Trophoblast cell (in vitro differentiated cells and primary cell): Measurements from ENCODE around the gene HNRNPUL1.

ENCODE experiments used
- DNase-seq, 2 donors: peaks; one replicate each; pipeline ENCODE4 v3.0.0-alpha.2; 2016
- H2AFZ ChIP-seq: 2 replicates; pipeline ENCODE4 v1.6.1; 2013; ENCODE audit warnings: low read length, moderate library complexity, mild to moderate bottlenecking; ENCODE audit not compliant: insufficient read depth, poor library complexity
- H2AK5ac ChIP-seq: 2 replicates; pipeline ENCODE4 v1.6.1; 2013; ENCODE audit warnings: mild to moderate bottlenecking, low read length
- H2BK120ac ChIP-seq: 2 replicates; pipeline ENCODE4 v1.6.1; 2013; ENCODE audit warnings: low read length, mild to moderate bottlenecking, moderate library complexity; ENCODE audit not compliant: insufficient read depth, poor library complexity
- H2BK12ac ChIP-seq: 2 replicates; pipeline ENCODE4 v1.6.1; 2013; ENCODE audit warnings: mild to moderate bottlenecking, low read length, moderate library complexity
- H2BK5ac ChIP-seq: 2 replicates; pipeline ENCODE4 v1.6.1; 2013; ENCODE audit warnings: low read length, low read depth, moderate library complexity, mild to moderate bottlenecking; ENCODE audit not compliant: poor library complexity
- H3K14ac ChIP-seq: 2 replicates; pipeline ENCODE4 v1.6.1; 2013; ENCODE audit warnings: mild to moderate bottlenecking, low read length
- H3K18ac ChIP-seq: 2 replicates; pipeline ENCODE4 v1.6.1; 2013; ENCODE audit warnings: mild to moderate bottlenecking, low read length
- H3K23ac ChIP-seq: 2 replicates; pipeline ENCODE4 v1.6.1; 2013; ENCODE audit warnings: low read length
- H3K27ac ChIP-seq: 2 replicates; pipeline ENCODE4 v1.5.1; 2013; ENCODE audit warnings: low read depth, mild to moderate bottlenecking, inconsistent platforms, low read length, moderate library complexity
- H3K27me3 ChIP-seq: 2 replicates; pipeline ENCODE4 v1.6.1; 2013; ENCODE audit warnings: inconsistent platforms, mild to moderate bottlenecking, low read length, moderate library complexity; ENCODE audit not compliant: insufficient read depth
- H3K36me3 ChIP-seq, 2 experiments: 1 replicate in 1 of 2; 2 replicates in 1 of 2; pipeline ENCODE4 v1.6.1; 2013; ENCODE audit warnings: low read length in 2 of 2, mild to moderate bottlenecking in 2 of 2, moderate library complexity in 1 of 2; ENCODE audit not compliant: insufficient read depth in 2 of 2, control insufficient read depth in 1 of 2
- H3K4ac ChIP-seq: 2 replicates; pipeline ENCODE4 v1.6.1; 2013; ENCODE audit warnings: low read depth, mild to moderate bottlenecking, low read length, moderate library complexity
- H3K4me1 ChIP-seq, 2 experiments: 1 replicate in 1 of 2; 2 replicates in 1 of 2; pipeline ENCODE4 v1.6.1; 2013; ENCODE audit warnings: low read length in 2 of 2, mild to moderate bottlenecking in 2 of 2, moderate library complexity in 1 of 2; ENCODE audit not compliant: insufficient read depth in 2 of 2, control insufficient read depth in 1 of 2
- H3K4me2 ChIP-seq: 2 replicates; pipeline ENCODE4 v1.6.1; 2013; ENCODE audit warnings: inconsistent platforms, mild to moderate bottlenecking, low read length, moderate library complexity
- H3K4me3 ChIP-seq: 2 replicates; pipeline ENCODE4 v1.5.1; 2013; ENCODE audit warnings: mild to moderate bottlenecking, low read depth, low read length, inconsistent platforms
- H3K79me1 ChIP-seq: one replicate; pipeline ENCODE4 v1.6.1; 2013; ENCODE audit warnings: low read length
- H3K79me2 ChIP-seq: 2 replicates; pipeline ENCODE4 v1.6.1; 2013; ENCODE audit warnings: low read length, mild to moderate bottlenecking; ENCODE audit not compliant: control insufficient read depth, insufficient read depth, poor library complexity
- H3K9ac ChIP-seq: 2 replicates; pipeline ENCODE4 v1.6.1; 2013; ENCODE audit warnings: mild to moderate bottlenecking, low read length
- H3K9me3 ChIP-seq: 2 replicates; pipeline ENCODE4 v1.6.1; 2013; ENCODE audit warnings: low read depth, mild to moderate bottlenecking, control low read depth, inconsistent platforms, low read length; ENCODE audit not compliant: insufficient read depth
- H4K12ac ChIP-seq: 2 replicates; pipeline ENCODE4 v1.6.1; 2013; ENCODE audit warnings: low read depth, mild to moderate bottlenecking, low read length, moderate library complexity
- H4K8ac ChIP-seq: 2 replicates; pipeline ENCODE4 v1.6.1; 2013; ENCODE audit warnings: low read depth, mild to moderate bottlenecking, low read length, moderate library complexity
- H4K91ac ChIP-seq: one replicate; pipeline ENCODE4 v1.6.1; 2013; ENCODE audit warnings: low read depth, mild to moderate bottlenecking, low read length, moderate library complexity
- WGBS: extraction: QIAGEN DNeasy Blood & Tissue Kit; methylation state at CpG from one replicate; pipeline ENCODE4 v1.1.7; 2013; ENCODE audit warnings: missing lambda C conversion rate; ENCODE audit not compliant: insufficient read length, insufficient coverage; ENCODE audit errors: extremely low coverage; 5-methylcytosine and 5-hydroxymethylcytosine counted together

Gene HNRNPUL1

DNA sequence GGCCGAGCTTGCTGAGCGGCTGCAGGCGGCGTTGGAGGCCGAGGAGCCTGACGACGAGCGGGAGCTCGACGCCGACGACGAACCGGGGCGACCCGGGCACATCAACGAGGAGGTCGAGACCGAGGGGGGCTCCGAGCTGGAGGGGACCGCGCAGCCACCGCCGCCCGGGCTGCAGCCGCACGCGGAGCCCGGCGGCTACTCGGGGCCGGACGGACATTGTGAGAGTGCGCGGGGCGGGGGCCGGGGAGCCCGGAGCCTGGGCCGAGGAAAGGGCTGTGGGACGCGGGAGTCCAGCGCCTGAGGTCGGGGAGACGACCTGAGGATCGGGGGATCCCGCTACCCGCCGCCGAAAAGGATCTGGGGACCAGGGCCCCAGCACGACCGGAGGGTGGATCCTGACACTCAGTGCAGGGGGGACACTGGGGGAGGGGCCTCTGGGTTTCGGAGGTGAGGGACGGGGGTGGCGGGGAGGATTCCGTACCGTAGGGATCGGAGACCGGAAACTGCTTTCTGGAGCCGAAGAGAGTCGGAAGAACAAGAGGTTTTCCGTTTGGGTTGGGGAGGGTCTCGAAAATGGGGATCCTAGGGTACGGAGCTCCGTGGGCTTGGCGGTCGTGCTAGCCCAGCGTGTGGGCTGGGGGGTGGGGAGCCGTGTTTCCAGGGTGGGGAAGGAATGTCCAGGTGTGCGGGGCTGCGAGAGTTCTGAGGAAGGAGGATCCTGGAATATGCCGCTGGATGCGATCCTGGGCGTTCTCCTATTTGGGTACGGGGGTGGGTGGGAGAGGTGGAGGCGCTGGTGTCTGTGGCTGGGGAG lies 616 bp downstream of the HNRNPUL1 start:
- peak overlapping the region; percentile 99 for H4K8ac ChIP-seq
- peaks cover 24% of the 10 kb centered on the region for H3K79me1 ChIP-seq
- peaks cover 6 to 9% of the 10 kb centered on the region in 2 experiments for H3K4me1 ChIP-seq
- H3K4ac ChIP-seq: peak overlapping the region; percentile 100
- H3K23ac ChIP-seq: no peak overlapping the region
- peak overlapping the region; percentile 99 for H2BK5ac ChIP-seq
- peak overlapping the region; percentile 94 for H2AFZ ChIP-seq
- peak overlapping the region; percentile 92 for H3K4me3 ChIP-seq
- no peaks in the 10 kb centered on the region for H3K9me3 ChIP-seq
- H3K14ac ChIP-seq: peak overlapping the region; percentile 100
- peak overlapping the region; percentile 100 for H3K9ac ChIP-seq
- peak overlapping the region; percentile 99 for H2BK120ac ChIP-seq
- H4K12ac ChIP-seq: peak overlapping the region; percentile 100
- H3K27ac ChIP-seq: peak overlapping the region; percentile 97
- WGBS: no CpG with 5 or more reads among the region's 75 CpGs
- H3K18ac ChIP-seq: peak overlapping the region; percentile 99
- H3K27me3 ChIP-seq: no peaks in the 10 kb centered on the region
- H3K36me3 ChIP-seq: peaks cover 16 to 23% of the 10 kb centered on the region in 2 experiments
- peak in 1 of 2 donors; percentile 23 for DNase-seq
- H3K4me2 ChIP-seq: peak overlapping the region; percentile 79
- H4K91ac ChIP-seq: peak overlapping the region; percentile 100
- peak overlapping the region; percentile 74 for H2BK12ac ChIP-seq
- H3K79me2 ChIP-seq: peaks cover 36% of the 10 kb centered on the region
- peak overlapping the region; percentile 99 for H2AK5ac ChIP-seq

DNA sequence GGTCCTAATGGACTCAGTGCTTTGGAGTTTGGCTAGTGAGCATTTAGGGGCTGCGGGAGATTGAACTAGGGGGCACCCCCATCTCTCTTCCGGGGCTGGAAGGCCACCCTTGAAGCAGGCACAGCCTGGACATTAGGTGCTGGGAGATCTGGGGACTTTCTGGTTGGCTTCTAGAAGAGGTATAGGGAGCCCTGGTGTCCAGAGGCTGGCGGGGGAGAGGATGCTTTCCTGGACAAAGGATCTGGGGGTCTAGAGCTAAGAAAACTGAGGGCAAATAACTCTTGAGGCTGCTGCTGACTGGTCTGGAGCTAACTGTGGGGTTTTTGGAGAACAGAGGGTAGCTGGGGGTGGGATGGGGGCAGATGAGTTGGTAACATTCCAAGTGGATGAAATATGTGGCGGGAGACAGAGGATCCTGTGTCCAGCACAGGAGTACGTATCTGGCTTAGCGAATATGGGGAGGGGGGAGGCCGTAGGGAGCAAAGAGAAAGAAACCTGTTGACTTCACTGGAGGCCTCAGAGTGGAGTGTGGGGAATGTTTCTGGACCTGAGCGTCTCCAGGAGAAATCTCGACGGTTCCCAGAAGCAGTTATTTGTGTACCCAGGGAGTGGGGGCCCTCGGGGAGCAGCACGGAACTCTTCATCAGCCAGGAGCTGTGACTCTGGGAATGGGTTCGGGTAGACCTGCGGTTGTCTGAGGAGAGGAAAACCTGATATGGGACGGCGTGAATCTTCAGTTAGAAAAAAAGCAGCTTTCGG lies 1.4 kb downstream of the HNRNPUL1 start:
- peaks cover 36% of the 10 kb centered on the region for H3K79me2 ChIP-seq
- peak overlapping the region; percentile 99 for H2BK5ac ChIP-seq
- H3K9ac ChIP-seq: peak overlapping the region; percentile 100
- peaks cover 24% of the 10 kb centered on the region for H3K79me1 ChIP-seq
- no peak overlapping the region for H3K23ac ChIP-seq
- peak overlapping the region; percentile 99 for H2BK120ac ChIP-seq
- H2BK12ac ChIP-seq: peak overlapping the region; percentile 74
- peaks cover 20 to 26% of the 10 kb centered on the region in 2 experiments for H3K36me3 ChIP-seq
- no peaks in the 10 kb centered on the region for H3K27me3 ChIP-seq
- H3K4ac ChIP-seq: peak overlapping the region; percentile 100
- WGBS: no CpG with 5 or more reads among the region's 17 CpGs
- H4K12ac ChIP-seq: peak overlapping the region; percentile 100
- H3K14ac ChIP-seq: peak overlapping the region; percentile 100
- H4K91ac ChIP-seq: peak overlapping the region; percentile 100
- peak overlapping the region; percentile 79 for H3K4me2 ChIP-seq
- no peaks in the 10 kb centered on the region for H3K9me3 ChIP-seq
- peak overlapping the region; percentile 79 for H2AFZ ChIP-seq
- H3K18ac ChIP-seq: peak overlapping the region; percentile 94
- peaks cover 6 to 9% of the 10 kb centered on the region in 2 experiments for H3K4me1 ChIP-seq
- peak overlapping the region; percentile 99 for H2AK5ac ChIP-seq
- H4K8ac ChIP-seq: peak overlapping the region; percentile 99
- DNase-seq: peak in 1 of 2 donors; percentile 50
- peak overlapping the region; percentile 97 for H3K27ac ChIP-seq
- H3K4me3 ChIP-seq: peak overlapping the region; percentile 92

DNA sequence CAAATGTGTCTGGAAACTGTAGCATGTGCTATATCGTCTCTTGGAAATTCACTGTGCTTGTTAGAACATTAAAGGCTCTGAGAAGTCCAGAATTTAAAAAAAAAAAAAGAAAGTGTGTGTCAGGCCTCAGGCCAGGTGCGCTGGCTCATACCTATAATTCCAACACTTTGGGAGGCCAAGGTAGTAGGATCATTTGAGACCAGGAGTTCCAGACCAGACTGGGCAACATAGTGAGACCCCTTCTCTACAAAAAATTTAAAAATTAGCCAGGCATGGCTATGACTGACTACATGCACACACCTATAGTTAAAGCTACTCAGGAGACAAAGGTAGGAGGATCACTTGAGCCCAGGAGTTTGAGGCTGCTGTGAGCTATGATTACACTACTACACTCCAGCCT lies 4.9 kb downstream of the HNRNPUL1 start:
- H2BK120ac ChIP-seq: no peak overlapping the region
- H3K9ac ChIP-seq: no peak overlapping the region
- H3K23ac ChIP-seq: no peak overlapping the region
- H3K4me1 ChIP-seq: peaks cover 6 to 8% of the 10 kb centered on the region in 2 experiments
- no peak overlapping the region for H3K27ac ChIP-seq
- no peak overlapping the region for H3K4ac ChIP-seq
- no peak overlapping the region for H3K18ac ChIP-seq
- no peak overlapping the region for H3K4me3 ChIP-seq
- no peak overlapping the region for H2BK5ac ChIP-seq
- H2AK5ac ChIP-seq: no peak overlapping the region
- no peak overlapping the region for H3K14ac ChIP-seq
- H2BK12ac ChIP-seq: no peak overlapping the region
- no CpG with 5 or more reads among the region's 2 CpGs for WGBS
- peaks cover 15% of the 10 kb centered on the region for H3K79me1 ChIP-seq
- no peak overlapping the region for H3K4me2 ChIP-seq
- DNase-seq: peak in 1 of 2 donors; percentile 32
- no peak overlapping the region for H2AFZ ChIP-seq
- H4K12ac ChIP-seq: no peak overlapping the region
- no peaks in the 10 kb centered on the region for H3K9me3 ChIP-seq
- H3K27me3 ChIP-seq: no peaks in the 10 kb centered on the region
- H3K79me2 ChIP-seq: peaks cover 33% of the 10 kb centered on the region
- H4K8ac ChIP-seq: no peak overlapping the region
- no peak overlapping the region for H4K91ac ChIP-seq
- H3K36me3 ChIP-seq: peaks cover 49 to 60% of the 10 kb centered on the region in 2 experiments

DNA sequence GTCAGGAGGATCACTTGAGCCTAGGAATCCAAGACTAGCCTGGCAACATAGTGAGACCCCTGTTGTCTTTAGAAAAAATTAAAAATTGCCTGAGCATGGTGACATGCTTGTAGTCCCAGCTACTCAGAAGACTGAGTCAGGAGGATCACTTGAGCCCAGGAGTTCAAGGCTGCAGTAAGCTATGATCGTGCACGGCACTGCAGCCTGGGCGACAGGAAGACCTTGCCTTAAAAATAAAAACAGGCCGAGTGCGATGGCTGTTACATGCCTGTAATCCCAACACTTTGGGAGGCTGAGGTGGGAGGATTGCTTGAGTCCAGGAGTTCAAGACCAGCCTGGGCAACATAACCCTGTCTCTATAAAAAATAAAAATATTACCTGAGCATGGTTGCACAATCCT lies 5.4 kb downstream of the HNRNPUL1 start:
- Histone ChIP-seq H3K27ac (no peak overlapping the region), H2AFZ (no peak overlapping the region), H2BK12ac (no peak overlapping the region), H3K18ac (no peak overlapping the region), H4K8ac (no peak overlapping the region), H4K12ac (no peak overlapping the region), H3K79me2 (peaks cover 29% of the 10 kb centered on the region), H3K9me3 (no peaks in the 10 kb centered on the region), H2BK120ac (no peak overlapping the region), H3K79me1 (peaks cover 11% of the 10 kb centered on the region), H3K23ac (no peak overlapping the region), H3K4me3 (no peak overlapping the region), H3K4me1 (peaks cover 6 to 8% of the 10 kb centered on the region in 2 experiments), H4K91ac (no peak overlapping the region), H3K36me3 (peaks cover 52 to 65% of the 10 kb centered on the region in 2 experiments), H3K4ac (no peak overlapping the region), H3K9ac (no peak overlapping the region), H3K4me2 (no peak overlapping the region), H3K14ac (no peak overlapping the region), H3K27me3 (no peaks in the 10 kb centered on the region), H2BK5ac (no peak overlapping the region), H2AK5ac (no peak overlapping the region)
- no peak for DNase-seq
- no CpG with 5 or more reads among the region's 5 CpGs for WGBS
